Gastroesophageal sphincter (tissue), 3 donors: ENCODE results near the gene USP20.

Experiments used
- CTCF ChIP-seq, 4 experiments: fragments of 200-600 bp in 2 of 4; fragments of 450-650 bp in 2 of 4; sonication (generic) in 1 of 4; IDR thresholded peaks; one replicate each; pipeline ENCODE4 v1.5.1; 2017 to 2019; ENCODE audit warnings: antibody characterized with exemption in 4 of 4, mild to moderate bottlenecking in 2 of 4, moderate library complexity in 2 of 4
- EP300 ChIP-seq: sonication (generic); formaldehyde crosslinking; IDR thresholded peaks from one replicate; pipeline ENCODE4 v1.6.1; 2017; ENCODE audit warnings: antibody characterized with exemption, mild to moderate bottlenecking
- POLR2A ChIP-seq, 2 donors: fragments of 450-650 bp; IDR thresholded peaks; one replicate each; pipeline ENCODE4 v1.6.1; 2017; ENCODE audit warnings: antibody characterized with exemption in 2 of 2, mild to moderate bottlenecking in 2 of 2, moderate library complexity in 1 of 2
- POLR2AphosphoS5 ChIP-seq: sonication (generic); formaldehyde crosslinking; IDR thresholded peaks from one replicate; pipeline ENCODE4 v1.6.1; 2017; ENCODE audit warnings: antibody characterized with exemption

- TF ChIP-seq POLR2A (IDR thresholded peaks at IDR 0.05): no peak
- TF ChIP-seq CTCF (IDR thresholded peaks at IDR 0.05): no peak
- TF ChIP-seq EP300: no peak
- TF ChIP-seq POLR2AphosphoS5: no peak
Observed at GRCh38 chr9:129874261-129875101, 39.2 kb downstream of the USP20 start.
